Activated naive CD8-positive, alpha-beta T cell (primary cell): ENCODE results near the gene ISG20.

Source experiments
- H3K27ac Mint-ChIP-seq: one replicate; pipeline ENCODE4 v1.8.0; 2021; ENCODE audit warnings: mixed read lengths
- H3K27me3 Mint-ChIP-seq: one replicate; pipeline ENCODE4 v1.8.0; 2021; ENCODE audit warnings: mixed read lengths
- H3K36me3 Mint-ChIP-seq: one replicate; pipeline ENCODE4 v1.8.0; 2021; ENCODE audit warnings: mixed read lengths
- H3K4me1 Mint-ChIP-seq: one replicate; pipeline ENCODE4 v1.8.0; 2021; ENCODE audit warnings: low read depth, mixed read lengths
- H3K4me3 Mint-ChIP-seq: one replicate; pipeline ENCODE4 v1.8.0; 2021; ENCODE audit warnings: mild to moderate bottlenecking, mixed read lengths
- H3K9me3 Mint-ChIP-seq: one replicate; pipeline ENCODE4 v1.8.0; 2021; ENCODE audit warnings: low read depth, mixed read lengths

The ISG20 gene

DNA sequence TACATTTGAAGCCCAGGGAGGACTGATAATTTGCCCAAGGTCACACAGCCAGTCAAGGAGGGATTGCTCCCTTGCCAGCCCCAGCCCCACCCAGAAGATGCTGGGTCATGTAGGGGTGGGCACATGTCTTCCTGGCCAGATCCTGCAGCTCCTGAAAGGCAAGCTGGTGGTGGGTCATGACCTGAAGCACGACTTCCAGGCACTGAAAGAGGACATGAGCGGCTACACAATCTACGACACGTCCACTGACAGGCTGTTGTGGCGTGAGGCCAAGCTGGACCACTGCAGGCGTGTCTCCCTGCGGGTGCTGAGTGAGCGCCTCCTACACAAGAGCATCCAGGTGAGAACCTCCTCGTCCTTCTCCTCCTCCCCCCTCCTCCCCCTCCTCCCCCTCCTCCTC, 13.2 kb downstream of the ISG20 start:
- peak overlapping the region; percentile 86 for H3K27ac Mint-ChIP-seq
- H3K9me3 Mint-ChIP-seq = no peaks in the 10 kb centered on the region
- no peaks in the 10 kb centered on the region for H3K36me3 Mint-ChIP-seq
- H3K4me1 Mint-ChIP-seq = peaks cover 83% of the 10 kb centered on the region
- H3K4me3 Mint-ChIP-seq = no peak overlapping the region
- H3K27me3 Mint-ChIP-seq = no peaks in the 10 kb centered on the region

DNA sequence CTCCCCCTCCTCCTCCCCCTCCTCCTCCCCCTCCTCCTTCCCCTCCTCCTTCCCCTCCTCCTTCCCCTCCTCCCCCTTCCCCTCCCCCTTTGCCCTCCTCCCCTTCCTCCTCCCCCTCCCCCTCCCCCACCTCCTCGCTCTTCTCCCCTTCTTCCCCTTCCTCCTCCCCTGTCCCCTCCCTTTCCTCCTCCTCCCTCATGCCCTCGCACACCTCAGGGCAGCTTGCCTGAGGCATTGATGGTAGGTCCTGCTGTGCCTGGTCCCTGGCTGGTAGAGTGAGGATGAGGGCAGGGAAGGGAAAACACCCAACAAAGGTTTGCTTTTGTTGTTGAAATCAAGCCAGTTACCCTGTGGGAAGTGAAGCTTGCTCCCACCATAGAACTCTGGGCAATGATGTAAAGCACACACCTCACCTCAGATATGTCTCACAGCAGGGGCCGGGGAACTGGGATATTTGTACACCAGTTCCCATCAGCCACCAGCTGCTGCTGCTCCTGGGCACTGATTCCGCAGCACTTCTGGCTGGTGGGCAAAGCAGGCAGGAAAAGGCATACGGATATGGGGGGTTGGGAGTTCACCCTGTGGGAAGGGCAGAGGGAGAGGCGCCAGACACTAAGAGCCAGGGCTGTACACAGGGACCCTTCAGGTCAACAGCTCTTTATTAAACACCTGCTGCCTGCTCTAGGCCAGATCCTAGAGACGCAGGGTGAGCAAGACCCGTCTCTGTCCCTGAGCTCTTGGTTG, 13.8 kb downstream of the ISG20 start:
- Mint-ChIP-seq H3K27me3 (no peaks in the 10 kb centered on the region), H3K9me3 (no peaks in the 10 kb centered on the region), H3K36me3 (no peaks in the 10 kb centered on the region), H3K27ac (peak overlapping the region; percentile 87), H3K4me3 (peak overlapping the region; percentile 48), H3K4me1 (peaks cover 84% of the 10 kb centered on the region)

DNA sequence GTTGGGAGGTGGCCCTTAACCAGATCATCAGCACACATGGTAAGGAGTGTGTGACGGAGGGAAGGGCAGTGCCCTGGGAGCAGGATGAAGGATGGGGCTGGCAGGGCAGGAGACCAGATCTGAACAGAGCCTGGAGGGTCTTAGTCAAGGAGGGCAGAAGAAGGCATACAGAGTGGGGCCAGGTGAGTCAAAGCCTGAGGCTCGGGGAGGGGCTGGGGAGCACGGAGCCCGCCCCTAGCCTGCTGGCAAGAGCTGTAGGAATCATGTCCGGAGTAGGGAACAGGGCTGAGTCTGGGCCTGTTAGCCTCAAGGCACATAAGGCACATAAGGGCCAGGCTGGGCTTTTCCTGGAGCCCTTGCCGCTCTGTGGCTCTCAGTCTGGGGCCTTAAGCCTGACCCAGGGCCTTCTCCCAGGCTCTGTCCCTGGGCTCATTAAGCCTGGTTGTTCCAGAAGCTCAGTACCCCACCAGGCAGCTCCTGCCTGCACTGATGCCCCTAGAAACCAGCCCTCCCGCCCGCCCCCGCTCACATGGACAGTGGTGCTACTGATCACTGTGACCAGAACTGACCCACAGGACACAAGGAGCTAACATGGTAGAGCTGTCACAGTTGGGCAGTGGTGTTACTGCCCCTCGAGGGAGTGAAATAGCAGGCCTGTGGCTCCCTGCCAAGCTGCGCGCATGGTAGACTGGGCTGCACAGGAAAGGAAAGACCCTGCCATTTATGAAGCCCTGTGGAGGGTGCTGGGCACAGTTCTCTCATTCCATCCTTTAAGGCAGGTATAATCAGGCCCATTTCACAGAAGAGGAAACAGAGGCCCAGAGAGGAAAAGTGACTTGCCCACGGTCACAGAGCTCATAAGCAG, 14.6 kb downstream of the ISG20 start:
- no peaks in the 10 kb centered on the region for H3K27me3 Mint-ChIP-seq
- no peaks in the 10 kb centered on the region for H3K9me3 Mint-ChIP-seq
- H3K4me1 Mint-ChIP-seq = peaks cover 84% of the 10 kb centered on the region
- no peaks in the 10 kb centered on the region for H3K36me3 Mint-ChIP-seq
- peak overlapping the region; percentile 87 for H3K27ac Mint-ChIP-seq
- no peak overlapping the region for H3K4me3 Mint-ChIP-seq

GRCh38 chr15:88654430-88655102, 15.8 kb downstream of the ISG20 start:
- Mint-ChIP-seq H3K36me3 (no peaks in the 10 kb centered on the region), H3K4me1 (peaks cover 83% of the 10 kb centered on the region), H3K4me3 (no peak overlapping the region), H3K27ac (peak overlapping the region; percentile 35), H3K9me3 (no peaks in the 10 kb centered on the region), H3K27me3 (no peaks in the 10 kb centered on the region)

DNA sequence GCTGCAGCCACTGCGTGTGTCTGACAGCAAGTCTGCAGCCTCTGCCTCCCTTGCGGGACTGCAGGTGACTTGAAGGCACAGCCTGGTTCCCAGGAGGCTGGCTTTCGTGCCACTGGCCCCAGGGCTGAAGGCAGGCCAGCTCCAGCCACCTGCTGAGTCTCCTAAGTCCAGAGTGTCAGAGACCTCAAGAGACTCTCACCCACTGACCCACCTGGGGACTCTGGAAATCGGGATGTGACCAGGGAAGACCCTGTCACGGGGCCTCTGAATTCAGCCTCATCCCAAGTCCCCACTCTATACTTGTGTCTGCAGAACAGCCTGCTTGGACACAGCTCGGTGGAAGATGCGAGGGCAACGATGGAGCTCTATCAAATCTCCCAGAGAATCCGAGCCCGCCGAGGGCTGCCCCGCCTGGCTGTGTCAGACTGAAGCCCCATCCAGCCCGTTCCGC, 16.3 kb downstream of the ISG20 start:
- Mint-ChIP-seq H3K27me3 (no peaks in the 10 kb centered on the region), H3K9me3 (no peaks in the 10 kb centered on the region), H3K36me3 (no peaks in the 10 kb centered on the region), H3K4me3 (no peak overlapping the region), H3K27ac (peak overlapping the region; percentile 35), H3K4me1 (peaks cover 85% of the 10 kb centered on the region)

GRCh38 chr15:88655800-88656488, 17.1 kb downstream of the ISG20 start:
- H3K9me3 Mint-ChIP-seq = no peaks in the 10 kb centered on the region
- H3K4me1 Mint-ChIP-seq = peaks cover 87% of the 10 kb centered on the region
- H3K27me3 Mint-ChIP-seq = no peaks in the 10 kb centered on the region
- no peaks in the 10 kb centered on the region for H3K36me3 Mint-ChIP-seq
- peak overlapping the region; percentile 88 for H3K27ac Mint-ChIP-seq
- peak overlapping the region; percentile 4 for H3K4me3 Mint-ChIP-seq

DNA sequence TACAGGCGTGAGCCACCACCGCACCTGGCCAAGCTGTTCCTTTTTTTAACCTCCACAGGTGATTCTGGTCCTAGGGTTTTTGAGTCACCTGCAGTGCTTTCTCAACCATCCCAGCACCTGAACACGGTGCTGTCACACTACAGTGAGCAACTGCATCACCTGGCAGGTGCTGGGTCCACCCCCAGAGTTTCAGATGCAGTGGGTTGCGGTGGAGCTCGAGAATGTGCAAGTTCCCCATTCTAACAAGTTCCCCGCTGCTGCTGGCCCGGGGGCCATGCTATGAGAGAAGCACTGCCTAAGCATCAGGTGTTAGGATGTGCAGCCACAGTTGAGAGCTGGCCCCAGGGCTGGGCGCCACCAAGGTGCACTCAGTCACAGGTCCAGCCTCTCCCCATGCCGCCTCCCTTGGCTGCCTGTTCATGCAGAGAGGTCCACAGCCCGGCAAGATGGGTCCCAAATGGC, 18.0 kb downstream of the ISG20 start:
- no peaks in the 10 kb centered on the region for H3K9me3 Mint-ChIP-seq
- peak overlapping the region; percentile 80 for H3K27ac Mint-ChIP-seq
- H3K4me1 Mint-ChIP-seq = peaks cover 82% of the 10 kb centered on the region
- no peak overlapping the region for H3K4me3 Mint-ChIP-seq
- no peaks in the 10 kb centered on the region for H3K27me3 Mint-ChIP-seq
- peaks cover 3% of the 10 kb centered on the region for H3K36me3 Mint-ChIP-seq

DNA sequence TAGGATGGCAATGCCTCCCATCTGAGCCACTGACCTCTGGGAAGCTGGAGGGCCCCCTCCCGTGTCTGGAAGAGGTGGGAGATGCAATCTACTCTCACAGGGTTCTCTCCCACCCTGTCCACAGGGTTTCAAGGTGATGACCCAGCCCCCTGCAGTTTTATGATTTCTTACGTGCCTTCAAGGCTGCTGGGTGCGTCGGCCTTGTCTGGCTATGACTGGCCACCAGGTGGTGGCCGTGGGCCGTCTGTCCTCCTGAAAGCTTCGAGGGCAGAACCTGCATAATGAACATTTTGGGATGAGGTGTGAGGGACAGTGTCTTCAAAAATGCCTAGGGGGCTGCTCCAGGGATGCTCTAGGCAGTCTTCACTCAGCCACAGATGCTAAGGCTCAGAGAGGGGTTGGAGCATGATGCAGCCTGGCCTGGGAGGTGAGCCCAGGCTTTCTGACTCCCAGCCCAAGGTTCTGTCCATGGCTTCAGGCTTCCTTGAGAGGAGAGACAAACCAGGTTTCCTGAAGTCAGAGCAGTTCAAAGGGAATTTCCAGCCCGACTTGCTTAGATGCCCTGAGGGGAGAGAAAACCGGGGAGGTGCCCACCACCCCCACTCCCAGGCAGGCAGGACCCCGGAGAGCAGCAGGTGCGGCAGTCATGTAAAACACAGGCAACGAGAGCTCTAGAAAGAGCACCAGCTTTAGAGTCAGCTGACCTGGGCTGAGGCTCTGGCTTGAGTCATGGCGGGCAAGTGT, 18.7 kb downstream of the ISG20 start:
- no peaks in the 10 kb centered on the region for H3K9me3 Mint-ChIP-seq
- H3K27me3 Mint-ChIP-seq = no peaks in the 10 kb centered on the region
- H3K27ac Mint-ChIP-seq = peak overlapping the region; percentile 80
- H3K4me1 Mint-ChIP-seq = peaks cover 79% of the 10 kb centered on the region
- H3K4me3 Mint-ChIP-seq = no peak overlapping the region
- peaks cover 3% of the 10 kb centered on the region for H3K36me3 Mint-ChIP-seq

DNA sequence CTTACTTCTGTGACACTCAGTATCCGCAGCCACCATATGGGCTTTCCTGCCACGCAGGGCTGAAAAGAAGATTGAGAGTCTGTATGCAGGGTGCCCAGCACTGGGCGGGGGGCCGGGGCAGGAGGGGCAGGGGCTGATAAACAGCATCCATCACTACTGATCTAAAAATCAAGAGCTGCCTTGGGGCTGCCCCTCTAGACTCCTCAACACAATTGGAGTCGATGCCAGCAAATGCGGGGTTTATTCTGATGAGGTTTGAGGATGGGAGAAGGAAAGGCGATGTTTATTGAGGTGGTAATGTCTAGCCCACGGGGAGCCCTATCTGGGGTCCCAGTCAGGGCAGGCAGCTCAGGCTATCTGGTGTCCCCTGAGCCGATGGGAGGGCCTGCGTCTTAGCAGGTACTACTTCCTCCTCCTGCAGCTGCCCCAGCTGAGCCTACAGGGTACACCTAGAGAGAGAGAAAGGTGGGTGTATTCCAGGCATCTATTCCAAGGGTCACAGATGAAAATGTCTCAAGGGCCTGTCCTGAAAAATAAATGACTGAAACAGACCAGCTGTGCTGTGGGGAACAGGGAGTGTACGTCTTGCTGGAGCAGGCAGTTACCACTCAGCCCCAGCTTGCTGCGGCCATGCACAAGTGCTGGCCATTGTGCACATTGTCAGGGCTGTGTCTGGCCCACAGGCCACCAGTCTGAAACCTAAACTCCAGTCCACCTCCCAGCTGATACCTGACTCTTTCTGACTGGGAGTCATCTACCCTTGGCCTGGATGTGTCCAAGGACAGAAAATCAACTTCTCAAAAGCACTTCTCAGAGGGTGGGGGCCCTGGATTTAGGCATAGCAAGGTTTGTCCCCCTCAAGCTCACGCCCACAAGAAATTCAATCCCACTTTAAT, 19.5 kb downstream of the ISG20 start:
- Mint-ChIP-seq H3K4me3 (no peak overlapping the region), H3K27me3 (no peaks in the 10 kb centered on the region), H3K9me3 (no peaks in the 10 kb centered on the region), H3K27ac (peak overlapping the region; percentile 50), H3K36me3 (peaks cover 3% of the 10 kb centered on the region), H3K4me1 (peaks cover 73% of the 10 kb centered on the region)

GRCh38 chr15:88658972-88659931, 20.4 kb downstream of the ISG20 start:
- peaks cover 72% of the 10 kb centered on the region for H3K4me1 Mint-ChIP-seq
- H3K27ac Mint-ChIP-seq = peak overlapping the region; percentile 50
- no peaks in the 10 kb centered on the region for H3K27me3 Mint-ChIP-seq
- H3K9me3 Mint-ChIP-seq = no peaks in the 10 kb centered on the region
- H3K4me3 Mint-ChIP-seq = no peak overlapping the region
- peaks cover 3% of the 10 kb centered on the region for H3K36me3 Mint-ChIP-seq

DNA sequence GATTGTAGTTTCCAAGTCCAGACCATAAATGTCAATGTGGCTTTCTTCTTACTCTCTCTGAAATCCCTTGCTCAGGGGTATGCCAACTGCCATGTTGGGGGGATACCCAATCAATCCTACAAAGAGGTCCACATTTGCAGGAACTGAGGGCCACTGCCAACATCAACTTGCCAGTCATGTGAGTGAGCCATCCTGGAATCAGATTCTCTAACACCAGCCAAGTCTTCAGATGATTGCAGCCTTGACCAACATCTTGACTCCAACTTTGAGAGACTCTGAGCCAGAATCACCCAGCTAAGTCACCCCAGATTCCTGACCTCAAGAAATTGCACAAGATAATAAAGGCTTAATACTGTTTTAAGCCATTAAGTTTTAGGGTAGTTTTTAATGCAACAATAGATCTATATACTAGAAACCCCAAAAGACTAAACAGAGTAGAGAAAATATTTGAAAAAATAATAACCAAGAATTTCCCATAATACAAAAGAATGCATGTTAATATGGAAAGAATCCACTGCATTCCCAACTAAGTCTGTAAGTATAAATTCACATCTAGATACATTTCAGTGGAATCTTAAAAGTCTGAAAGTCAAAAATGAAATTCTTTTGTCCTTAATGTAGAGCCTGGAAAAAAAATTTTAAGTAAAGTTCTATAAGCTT, 22.4 kb downstream of the ISG20 start:
- H3K9me3 Mint-ChIP-seq = no peaks in the 10 kb centered on the region
- peak overlapping the region; percentile 68 for H3K27ac Mint-ChIP-seq
- H3K27me3 Mint-ChIP-seq = no peaks in the 10 kb centered on the region
- peaks cover 58% of the 10 kb centered on the region for H3K4me1 Mint-ChIP-seq
- peaks cover 3% of the 10 kb centered on the region for H3K36me3 Mint-ChIP-seq
- H3K4me3 Mint-ChIP-seq = no peak overlapping the region
